ENCODE data around the gene EPHA2.
"Not testable (repeated sequence)": the region's sequence is repeated elsewhere in the genome, so short reads cannot be mapped to it uniquely, and the experiment has no call there.

Gene EPHA2

DNA sequence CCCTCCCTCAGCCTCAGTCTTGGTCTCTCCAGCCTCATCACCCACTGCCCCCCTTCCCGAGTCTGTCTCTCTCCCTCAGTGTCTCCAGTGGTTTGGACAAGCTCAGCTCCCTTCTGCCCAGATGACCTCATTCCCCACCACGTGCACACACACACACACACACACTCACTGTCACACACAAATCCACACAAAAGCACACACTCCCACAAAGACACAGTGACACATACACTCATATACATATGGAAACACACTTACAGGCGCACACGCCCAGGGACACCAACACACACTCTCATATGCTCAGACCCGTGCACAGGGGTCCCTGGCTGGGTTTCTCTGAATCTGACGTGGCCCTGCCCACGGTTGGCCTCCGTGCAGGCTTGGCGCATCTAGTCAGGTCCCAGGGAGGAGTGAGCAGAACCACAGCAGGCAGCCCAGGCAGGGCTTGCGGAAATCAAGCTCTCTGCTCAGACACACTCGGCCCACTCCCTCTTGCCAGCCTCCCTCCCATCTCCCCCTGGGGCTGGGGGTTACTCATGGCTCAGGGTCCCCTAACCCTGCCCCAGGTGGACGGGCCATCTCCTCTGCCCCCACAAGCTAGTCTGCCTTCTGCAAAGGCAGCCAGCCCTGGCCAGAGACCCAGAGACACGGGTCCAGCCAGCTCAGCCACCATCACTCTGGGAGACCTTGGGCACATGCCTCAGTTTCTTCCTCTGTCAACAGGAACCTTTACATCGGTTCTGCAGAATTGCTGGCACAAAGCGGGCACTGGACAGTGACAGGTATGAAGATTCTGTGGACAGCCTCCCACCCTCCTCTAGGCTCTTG is 43.9 kb downstream of the EPHA2 start:
- no peak for DNase-seq
- TF ChIP-seq, protein P1, sequence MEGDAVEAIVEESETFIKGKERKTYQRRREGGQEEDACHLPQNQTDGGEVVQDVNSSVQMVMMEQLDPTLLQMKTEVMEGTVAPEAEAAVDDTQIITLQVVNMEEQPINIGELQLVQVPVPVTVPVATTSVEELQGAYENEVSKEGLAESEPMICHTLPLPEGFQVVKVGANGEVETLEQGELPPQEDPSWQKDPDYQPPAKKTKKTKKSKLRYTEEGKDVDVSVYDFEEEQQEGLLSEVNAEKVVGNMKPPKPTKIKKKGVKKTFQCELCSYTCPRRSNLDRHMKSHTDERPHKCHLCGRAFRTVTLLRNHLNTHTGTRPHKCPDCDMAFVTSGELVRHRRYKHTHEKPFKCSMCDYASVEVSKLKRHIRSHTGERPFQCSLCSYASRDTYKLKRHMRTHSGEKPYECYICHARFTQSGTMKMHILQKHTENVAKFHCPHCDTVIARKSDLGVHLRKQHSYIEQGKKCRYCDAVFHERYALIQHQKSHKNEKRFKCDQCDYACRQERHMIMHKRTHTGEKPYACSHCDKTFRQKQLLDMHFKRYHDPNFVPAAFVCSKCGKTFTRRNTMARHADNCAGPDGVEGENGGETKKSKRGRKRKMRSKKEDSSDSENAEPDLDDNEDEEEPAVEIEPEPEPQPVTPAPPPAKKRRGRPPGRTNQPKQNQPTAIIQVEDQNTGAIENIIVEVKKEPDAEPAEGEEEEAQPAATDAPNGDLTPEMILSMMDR (IDR thresholded peaks at IDR 0.05): no peak
- peak overlapping the region; percentile 4 for H3K4me3 Mint-ChIP-seq
- peaks cover 46% of the 10 kb centered on the region for H3K4me1 Mint-ChIP-seq
- peak overlapping the region; percentile 5 for H3K27ac Mint-ChIP-seq
- H3K9me3 Mint-ChIP-seq: peaks cover 17% of the 10 kb centered on the region
- H3K36me3 Mint-ChIP-seq (ENCODE audit: low read depth): no peaks in the 10 kb centered on the region
- peaks cover 28% of the 10 kb centered on the region for H3K27me3 Mint-ChIP-seq (ENCODE audit: low read depth, poor library complexity)

- Mint-ChIP-seq H3K27me3 (ENCODE audit: low read depth, poor library complexity) (peaks cover 22% of the 10 kb centered on the region), H3K9me3 (peaks cover 18% of the 10 kb centered on the region), H3K36me3 (ENCODE audit: low read depth) (no peaks in the 10 kb centered on the region), H3K27ac (no peak overlapping the region), H3K4me1 (peaks cover 38% of the 10 kb centered on the region), H3K4me3 (no peak overlapping the region)
- TF ChIP-seq, protein P1 (IDR thresholded peaks at IDR 0.05): no peak
- no peak for DNase-seq
Measured at GRCh38 chr1:16110884-16111283, 45.0 kb downstream of the EPHA2 start.

DNA sequence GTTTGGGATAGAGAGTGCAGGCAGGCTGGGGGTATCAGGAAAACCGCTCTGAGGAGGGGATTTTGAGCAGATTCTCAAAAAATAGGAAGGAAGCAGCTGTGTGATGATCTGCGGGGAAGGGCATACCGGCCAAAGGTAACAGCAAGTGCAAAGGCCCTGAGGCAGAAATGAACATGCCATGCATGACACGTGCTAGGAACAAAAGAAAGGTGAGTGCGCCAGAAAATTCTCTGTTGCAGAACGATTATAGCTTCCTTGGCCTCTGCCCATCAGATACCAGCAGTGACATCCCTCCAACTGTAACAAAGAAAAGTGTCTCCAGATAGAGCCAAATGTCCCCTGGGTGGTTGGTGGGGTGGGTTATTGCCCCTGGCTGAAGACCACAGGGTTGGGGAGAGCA is 45.4 kb downstream of the EPHA2 start:
- no peak overlapping the region for H3K4me3 Mint-ChIP-seq
- peak overlapping the region; percentile 6 for H3K27ac Mint-ChIP-seq
- peaks cover 18% of the 10 kb centered on the region for H3K9me3 Mint-ChIP-seq
- H3K27me3 Mint-ChIP-seq (ENCODE audit: low read depth, poor library complexity): peaks cover 22% of the 10 kb centered on the region
- no peak for DNase-seq
- H3K36me3 Mint-ChIP-seq (ENCODE audit: low read depth): no peaks in the 10 kb centered on the region
- TF ChIP-seq, protein P1 (IDR thresholded peaks at IDR 0.05): no peak
- peaks cover 38% of the 10 kb centered on the region for H3K4me1 Mint-ChIP-seq

GRCh38 chr1:16109571-16109970 is 46.3 kb downstream of the EPHA2 start:
- DNase-seq: no peak
- TF ChIP-seq, protein P1 (IDR thresholded peaks at IDR 0.05): no peak
- H3K27me3 Mint-ChIP-seq (ENCODE audit: low read depth, poor library complexity): peaks cover 22% of the 10 kb centered on the region
- peaks cover 38% of the 10 kb centered on the region for H3K4me1 Mint-ChIP-seq
- H3K9me3 Mint-ChIP-seq: peaks cover 18% of the 10 kb centered on the region
- no peaks in the 10 kb centered on the region for H3K36me3 Mint-ChIP-seq (ENCODE audit: low read depth)
- H3K27ac Mint-ChIP-seq: no peak overlapping the region
- H3K4me3 Mint-ChIP-seq: no peak overlapping the region

DNA sequence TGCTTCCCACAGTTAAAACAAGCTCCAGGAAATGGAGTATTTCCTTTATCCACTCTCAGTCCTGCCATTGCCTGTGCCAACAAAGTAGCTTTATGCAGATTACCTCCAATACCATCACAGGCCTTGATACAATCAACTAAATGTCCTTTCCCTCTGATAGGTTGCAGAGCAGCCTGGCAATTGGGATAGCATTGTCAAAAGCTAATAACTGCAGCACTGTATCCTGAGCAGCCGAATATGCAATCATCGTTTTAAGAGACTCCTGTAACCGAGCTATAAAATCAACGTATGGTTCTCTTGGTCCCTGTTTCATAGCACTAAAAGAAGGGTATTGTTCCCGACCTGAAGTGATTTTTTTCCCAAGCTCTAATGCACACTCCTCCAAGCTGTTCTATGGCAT is 48.8 kb downstream of the EPHA2 start:
- not testable (repeated sequence) for H3K36me3 Mint-ChIP-seq (ENCODE audit: low read depth); DNase-seq; H3K4me3 Mint-ChIP-seq; H3K27ac Mint-ChIP-seq
- Mint-ChIP-seq H3K4me1 (peaks cover 22% of the 10 kb centered on the region), H3K27me3 (ENCODE audit: low read depth, poor library complexity) (peaks cover 22% of the 10 kb centered on the region), H3K9me3 (peaks cover 41% of the 10 kb centered on the region)

DNA sequence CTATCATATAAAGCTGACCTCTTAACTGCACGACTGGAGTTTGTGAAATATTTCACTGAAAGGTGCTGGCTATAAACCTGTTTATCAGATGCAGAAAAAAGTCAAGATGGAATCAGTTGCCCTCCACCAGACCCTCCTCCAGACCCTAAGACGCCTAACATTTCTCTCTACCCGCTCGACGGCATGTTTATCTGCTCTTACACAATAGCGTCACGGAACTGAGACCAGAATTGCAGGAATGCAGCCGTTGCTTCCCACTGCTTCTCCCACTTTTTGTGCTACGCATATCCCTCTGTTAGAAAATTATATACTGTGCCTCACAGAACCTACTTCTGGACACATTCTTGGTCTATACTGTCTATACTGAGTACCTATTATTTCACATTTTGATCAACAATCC is 54.2 kb downstream of the EPHA2 start:
- no peak for DNase-seq
- TF ChIP-seq, protein P1 (IDR thresholded peaks at IDR 0.05): no peak
- Mint-ChIP-seq H3K9me3 (peaks cover 34% of the 10 kb centered on the region), H3K4me3 (no peak overlapping the region), H3K27ac (no peak overlapping the region), H3K27me3 (ENCODE audit: low read depth, poor library complexity) (peaks cover 4% of the 10 kb centered on the region), H3K4me1 (peaks cover 14% of the 10 kb centered on the region), H3K36me3 (ENCODE audit: low read depth) (no peaks in the 10 kb centered on the region)

Data from nephron progenitor cell (in vitro differentiated cells).